Upper lobe of left lung (tissue), 6 donors: ENCODE data around the gene NT5DC1. TPM values are rescaled to one million over a fixed set of nuclear protein-coding genes. Genes with fewer than 3 reads are reported as not detected.

Experiments
- ATAC-seq, 2 donors: fragments of 200-7000 bp; cut with Tn5 transposase; one replicate each; pipeline ENCODE4 v1.9.1; 2022; ENCODE audit warnings: mild to moderate bottlenecking in 2 of 2, moderate library complexity in 2 of 2; ENCODE audit not compliant: low FRiP score in 2 of 2
- DNase-seq, 2 donors: peaks; one replicate each; pipeline ENCODE4 v3.0.0-alpha.2; 2019 to 2020
- H3K27ac ChIP-seq, 4 donors: fragments of 200-600 bp; sonication (generic); one replicate each; pipeline ENCODE4 v1.5.1; 2016 to 2019
- H3K27me3 ChIP-seq, 4 donors: fragments of 200-600 bp; sonication (generic); one replicate each; pipeline ENCODE4 v1.5.1; 2017 to 2019
- H3K36me3 ChIP-seq, 4 donors: fragments of 200-600 bp; sonication (generic); one replicate each; pipeline ENCODE4 v1.5.1; 2016 to 2019
- H3K4me1 ChIP-seq, 4 donors: fragments of 200-600 bp; sonication (generic); one replicate each; pipeline ENCODE4 v1.5.1; 2018 to 2019
- H3K4me3 ChIP-seq, 4 donors: fragments of 200-600 bp; sonication (generic); one replicate each; pipeline ENCODE4 v1.5.1; 2017 to 2019; ENCODE audit warnings: mild to moderate bottlenecking in 2 of 4, moderate library complexity in 1 of 4
- H3K9me3 ChIP-seq, 4 donors: fragments of 200-600 bp; sonication (generic); one replicate each; pipeline ENCODE4 v1.5.1; 2018 to 2019
- CTCF ChIP-seq, 6 experiments: fragments of 450-650 bp in 4 of 6; fragments of 200-600 bp in 2 of 6; sonication (generic) in 2 of 6; IDR thresholded peaks; one replicate each; pipeline ENCODE4 v1.5.1; 2016 to 2019; ENCODE audit warnings: antibody characterized with exemption in 6 of 6
- EP300 ChIP-seq, 4 donors: sonication (generic); formaldehyde crosslinking; IDR thresholded peaks; one replicate each; pipeline ENCODE4 v1.5.1; 2017; ENCODE audit warnings: antibody characterized with exemption in 4 of 4, control low read depth in 2 of 4
- POLR2A ChIP-seq, 4 donors: fragments of 450-650 bp; IDR thresholded peaks; one replicate each; pipeline ENCODE4 v1.5.1; 2016 to 2017; ENCODE audit warnings: antibody characterized with exemption in 4 of 4, mild to moderate bottlenecking in 2 of 4
- POLR2AphosphoS5 ChIP-seq, 2 donors: sonication (generic); formaldehyde crosslinking; IDR thresholded peaks; one replicate each; pipeline ENCODE4 v1.5.1; 2017; ENCODE audit warnings: antibody characterized with exemption in 2 of 2
- WGBS, 2 donors: methylation state at CpG; one replicate each; pipeline ENCODE4 v1.1.5; 2017 to 2018; 5-methylcytosine and 5-hydroxymethylcytosine counted together
- total RNA-seq, 6 donors: library from RNA; depleted of rRNA in 4 of 6; stranded (reverse); fragments of >200 nt in 4 of 6; gene quantifications; one replicate each; pipeline versions ENCODE4 v1.1.0 to v1.2.1, GENCODE V29; 2016 to 2021
- donor health status: DM: no; HTN: no; CAD: no; lungs with moderate emphysema.
- donor health status: DM: no; HTN: yes; CAD: no; lungs with severe emphysema.

NT5DC1 gene
- total RNA-seq, 6 donors from 2014 or later = 5.4 to 55.6 (median 28.8) TPM

- no peaks in the 10 kb centered on the region for H3K27me3 ChIP-seq
These were observed 11.2 kb downstream of the NT5DC1 start for GRCh38 chr6:116111552-116112528.

DNA sequence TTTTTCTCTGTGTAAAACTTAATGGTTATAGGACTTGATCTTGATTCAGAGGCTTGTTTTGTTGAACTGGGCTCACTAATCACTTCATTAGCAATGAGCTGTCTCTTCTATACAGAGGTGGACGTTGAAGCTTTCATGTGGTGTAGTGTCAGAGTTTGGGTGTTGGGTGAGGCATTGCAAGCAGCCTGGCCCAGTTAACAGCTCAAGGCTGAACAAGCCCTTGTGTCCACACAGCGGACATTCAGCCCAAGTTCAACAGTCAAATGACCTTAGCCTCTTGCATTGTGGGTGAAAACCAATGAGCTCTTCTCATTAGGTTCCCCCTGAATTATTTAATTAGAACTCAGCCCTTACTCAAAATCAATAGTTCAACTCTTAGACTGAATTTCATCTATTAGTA is 12.7 kb downstream of the NT5DC1 start:
- no peak for TF ChIP-seq POLR2A (IDR thresholded peaks at IDR 0.05)
- TF ChIP-seq EP300 (IDR thresholded peaks at IDR 0.05) = no peak
- TF ChIP-seq CTCF (IDR thresholded peaks at IDR 0.05) = no peak
- TF ChIP-seq POLR2AphosphoS5 (IDR thresholded peaks at IDR 0.05) = no peak
- no peaks in the 10 kb centered on the region for H3K9me3 ChIP-seq
- DNase-seq (no peak), ATAC-seq (no peak)
- H3K36me3 ChIP-seq = peaks cover 9 to 80% (median 39%) of the 10 kb centered on the region in 4 donors
- H3K27ac ChIP-seq = no peak overlapping the region
- no peak overlapping the region for H3K4me3 ChIP-seq
- WGBS, 2 donors = 85 to 93% methylated on average over 2 of the region's 2 CpGs
- H3K27me3 ChIP-seq = no peaks in the 10 kb centered on the region
- no peaks in the 10 kb centered on the region for H3K4me1 ChIP-seq

More at GRCh38 chr6:116111552-116112528, 11.2 kb downstream of the NT5DC1 start:
- ATAC-seq (peak in 1 of 2 donors; percentile 42), DNase-seq (no peak)
- WGBS, 2 donors = 71 to 81% methylated on average over 5 of the region's 5 CpGs
- Histone ChIP-seq H3K36me3 (peaks cover 9 to 77% (median 40%) of the 10 kb centered on the region in 4 donors), H3K9me3 (no peaks in the 10 kb centered on the region), H3K4me3 (no peak overlapping the region), H3K4me1 (peaks cover 0 to 2% (median under 1%) of the 10 kb centered on the region in 4 donors), H3K27ac (no peak overlapping the region)
- TF ChIP-seq CTCF (IDR thresholded peaks at IDR 0.05) = peak in 3 of 6 experiments; percentile 9 to 16 (median 15)
- TF ChIP-seq EP300 (IDR thresholded peaks at IDR 0.05) = no peak

DNA sequence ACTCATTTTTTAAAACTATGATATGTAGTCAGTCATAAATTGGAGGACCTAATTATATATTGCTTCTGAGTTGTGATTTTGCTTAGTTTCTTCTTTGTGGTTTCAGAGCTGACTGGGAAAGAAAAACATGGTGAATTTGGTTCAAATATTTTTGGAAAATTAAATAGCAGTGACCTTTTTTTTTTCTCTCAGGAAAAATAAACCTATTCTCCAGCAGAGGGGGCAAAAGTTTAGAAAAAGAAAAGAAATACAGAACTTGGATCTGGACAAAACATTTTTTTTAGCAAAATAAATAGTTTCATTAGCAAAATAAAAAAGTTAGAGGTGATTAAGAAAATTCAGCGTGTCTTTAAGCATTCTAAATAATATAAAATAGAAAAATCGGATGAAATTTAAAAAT is 15.1 kb downstream of the NT5DC1 start:
- WGBS, 2 donors = 71 to 97% methylated on average over 2 of the region's 2 CpGs
- Histone ChIP-seq H3K27ac (no peak overlapping the region), H3K27me3 (no peaks in the 10 kb centered on the region), H3K4me1 (no peaks in the 10 kb centered on the region), H3K4me3 (no peak overlapping the region), H3K36me3 (peaks cover 4 to 76% (median 32%) of the 10 kb centered on the region in 4 donors), H3K9me3 (no peaks in the 10 kb centered on the region)
- no peak for ATAC-seq
- no peak for DNase-seq
- TF ChIP-seq POLR2A (IDR thresholded peaks at IDR 0.05) = no peak
- TF ChIP-seq CTCF (IDR thresholded peaks at IDR 0.05) = no peak
- no peak for TF ChIP-seq EP300 (IDR thresholded peaks at IDR 0.05)
- TF ChIP-seq POLR2AphosphoS5 (IDR thresholded peaks at IDR 0.05) = no peak

DNA sequence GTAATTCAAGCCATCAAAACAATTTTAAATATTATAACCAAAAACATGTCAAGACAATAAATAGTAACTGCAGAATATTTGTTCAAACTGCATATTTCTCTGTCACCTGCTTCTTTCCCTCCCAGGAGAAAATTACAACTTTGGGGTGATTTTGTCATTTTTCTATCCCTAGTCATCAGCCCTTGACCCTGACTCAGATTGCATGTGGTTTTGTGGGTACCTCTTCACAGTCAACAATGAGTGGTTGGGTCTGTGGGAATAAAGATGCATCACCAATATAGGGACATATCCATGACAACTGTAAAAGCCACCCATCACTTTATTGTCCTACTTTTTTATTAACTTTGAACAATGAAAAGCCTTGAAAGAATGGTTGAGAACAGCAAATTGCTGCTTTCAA is 18.0 kb downstream of the NT5DC1 start:
- Histone ChIP-seq H3K4me3 (no peak overlapping the region), H3K9me3 (no peaks in the 10 kb centered on the region), H3K4me1 (no peaks in the 10 kb centered on the region), H3K36me3 (peaks cover 3 to 57% (median 19%) of the 10 kb centered on the region in 4 donors), H3K27me3 (no peaks in the 10 kb centered on the region), H3K27ac (no peak overlapping the region)
- ATAC-seq = no peak
- DNase-seq = no peak
- TF ChIP-seq CTCF (IDR thresholded peaks at IDR 0.05) (no peak), POLR2A (IDR thresholded peaks at IDR 0.05) (no peak), EP300 (IDR thresholded peaks at IDR 0.05) (no peak)
